ENCODE results near the gene ATP11A.

DNA sequence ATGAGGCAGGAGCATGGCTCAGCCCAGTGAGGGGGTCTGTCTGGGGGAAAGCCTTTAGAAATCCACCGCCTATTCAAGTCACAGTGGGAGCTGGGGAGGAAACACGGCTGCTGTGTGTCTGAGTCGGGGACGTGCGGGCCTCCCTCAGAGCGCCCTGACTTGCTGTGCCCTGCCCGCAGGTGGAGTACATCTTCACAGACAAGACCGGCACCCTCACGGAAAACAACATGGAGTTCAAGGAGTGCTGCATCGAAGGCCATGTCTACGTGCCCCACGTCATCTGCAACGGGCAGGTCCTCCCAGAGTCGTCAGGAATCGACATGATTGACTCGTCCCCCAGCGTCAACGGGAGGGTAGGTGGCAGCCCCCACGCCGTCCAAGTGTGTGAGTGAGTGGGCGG is 141.4 kb downstream of the ATP11A start:
- TF ChIP-seq, protein P1, sequence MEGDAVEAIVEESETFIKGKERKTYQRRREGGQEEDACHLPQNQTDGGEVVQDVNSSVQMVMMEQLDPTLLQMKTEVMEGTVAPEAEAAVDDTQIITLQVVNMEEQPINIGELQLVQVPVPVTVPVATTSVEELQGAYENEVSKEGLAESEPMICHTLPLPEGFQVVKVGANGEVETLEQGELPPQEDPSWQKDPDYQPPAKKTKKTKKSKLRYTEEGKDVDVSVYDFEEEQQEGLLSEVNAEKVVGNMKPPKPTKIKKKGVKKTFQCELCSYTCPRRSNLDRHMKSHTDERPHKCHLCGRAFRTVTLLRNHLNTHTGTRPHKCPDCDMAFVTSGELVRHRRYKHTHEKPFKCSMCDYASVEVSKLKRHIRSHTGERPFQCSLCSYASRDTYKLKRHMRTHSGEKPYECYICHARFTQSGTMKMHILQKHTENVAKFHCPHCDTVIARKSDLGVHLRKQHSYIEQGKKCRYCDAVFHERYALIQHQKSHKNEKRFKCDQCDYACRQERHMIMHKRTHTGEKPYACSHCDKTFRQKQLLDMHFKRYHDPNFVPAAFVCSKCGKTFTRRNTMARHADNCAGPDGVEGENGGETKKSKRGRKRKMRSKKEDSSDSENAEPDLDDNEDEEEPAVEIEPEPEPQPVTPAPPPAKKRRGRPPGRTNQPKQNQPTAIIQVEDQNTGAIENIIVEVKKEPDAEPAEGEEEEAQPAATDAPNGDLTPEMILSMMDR (IDR thresholded peaks at IDR 0.05; ENCODE audit: low read length): no peak
- TF ChIP-seq EZH2phosphoT487 (IDR thresholded peaks at IDR 0.05; ENCODE audit: low read length) (no peak), EZH2 (optimal IDR thresholded peaks at IDR 0.05; ENCODE audit: low read depth, low read length) (no peak)
